Activated gamma-delta T cell (primary cell): ENCODE results near the gene EXOSC3.
A peak's percentile ranks its signal among the peaks of the same experiment; 100 is the strongest.
"Not testable (repeated sequence)": the region's sequence is repeated elsewhere in the genome, so short reads cannot be mapped to it uniquely, and the experiment has no call there.

Experiments
- DNase-seq: peaks from one replicate; lab custom pipeline; 2025; lab: John Stamatoyannopoulos, UW
- total RNA-seq, 2 donors: gene quantifications; one replicate each; lab custom pipeline; 2026; lab: John Stamatoyannopoulos, UW

The EXOSC3 gene
- 35.9 to 43.4 reads per million in 2 donors for total RNA-seq

DNA sequence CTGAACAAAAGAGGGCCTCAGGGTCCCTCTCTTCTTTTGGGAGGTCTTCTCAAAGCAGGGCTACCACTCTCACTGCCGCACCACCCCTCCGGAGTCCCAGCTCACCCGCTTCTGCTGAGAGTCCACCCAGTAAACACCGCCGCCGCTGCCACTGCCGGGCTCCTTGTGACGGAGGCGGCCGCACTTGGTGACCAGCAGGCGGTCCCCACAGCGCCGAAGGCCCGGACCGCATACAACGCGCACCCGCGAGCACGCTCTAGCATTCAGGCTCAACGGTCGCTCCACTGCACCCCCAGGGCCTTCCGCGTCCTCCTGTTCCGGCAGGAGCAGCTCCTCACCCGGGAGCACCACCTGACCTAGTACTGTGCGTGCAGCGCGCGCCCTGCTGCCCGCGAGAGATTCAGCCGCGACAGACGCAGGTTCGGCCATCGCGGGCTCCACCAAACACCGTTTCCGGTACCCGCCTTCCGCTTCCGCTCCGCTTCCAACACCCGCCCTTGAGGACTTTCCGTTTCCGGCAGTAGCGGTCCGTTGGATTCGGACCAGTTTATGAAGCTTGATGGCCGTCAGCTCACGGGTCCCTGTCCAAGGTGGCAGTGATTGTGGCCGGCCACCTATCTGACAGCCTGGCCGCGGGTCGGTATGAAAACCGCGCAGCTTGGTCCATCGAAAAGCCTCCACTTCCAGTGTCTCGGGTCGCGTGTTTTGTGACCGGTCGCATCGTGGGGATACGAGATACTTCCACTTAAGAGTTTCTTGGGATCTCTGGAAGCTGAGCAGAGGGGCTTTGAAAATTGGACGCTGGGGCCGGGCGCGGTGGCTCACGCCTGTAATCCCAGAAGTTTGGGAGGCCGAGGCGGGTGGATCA, at the start of gene EXOSC3:
Gene EXOSC3 (minus strand): TSS at position 449 of the 868 bp plus-strand sequence. CDS start 20 bp downstream, at position 429.
- DNase-seq = peak; percentile 65

- no peak for DNase-seq
Observed at GRCh38 chr9:37827483-37828165, 42.8 kb upstream of the EXOSC3 start.

- not testable (repeated sequence) for DNase-seq
Observed at GRCh38 chr9:37825174-37825573, 40.3 kb upstream of the EXOSC3 start.

DNA sequence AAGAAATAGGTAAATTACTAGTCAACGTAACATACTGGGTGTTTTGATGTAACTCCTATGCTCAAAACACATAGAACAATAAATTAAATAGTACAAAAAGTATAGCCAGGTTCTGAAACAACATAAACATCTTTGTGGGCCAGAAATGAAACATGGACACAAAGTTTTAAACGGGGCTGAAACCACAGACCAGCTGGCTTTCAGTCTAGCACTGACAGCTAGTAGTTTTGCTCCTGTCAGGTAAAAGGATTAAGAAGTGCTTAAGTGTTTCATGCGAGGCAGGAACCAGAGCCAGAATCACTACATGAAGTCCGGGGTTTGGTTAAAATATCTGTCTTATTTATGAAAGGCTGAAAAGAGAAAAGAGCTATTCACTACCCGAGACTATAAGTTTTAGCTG, 35.3 kb upstream of the EXOSC3 start:
- DNase-seq = no peak

DNA sequence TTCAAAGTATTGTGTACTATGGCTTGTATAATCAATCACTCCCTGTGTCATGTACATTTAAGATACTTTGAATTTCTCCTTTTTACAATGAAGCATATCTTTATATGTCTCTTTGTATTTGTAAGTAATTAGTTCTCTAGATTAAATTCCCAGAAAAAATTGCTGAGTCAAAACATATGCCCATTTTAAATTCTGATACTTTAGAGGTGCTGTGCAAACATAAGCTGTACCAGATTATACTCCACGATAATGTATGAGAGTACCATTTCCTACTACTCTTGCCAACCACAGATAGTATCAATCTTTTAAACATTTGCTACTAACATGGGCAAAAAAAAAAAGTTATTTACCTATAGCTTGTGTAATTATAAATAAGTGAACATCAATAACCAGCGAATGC, 34.0 kb upstream of the EXOSC3 start:
- DNase-seq = no peak

DNA sequence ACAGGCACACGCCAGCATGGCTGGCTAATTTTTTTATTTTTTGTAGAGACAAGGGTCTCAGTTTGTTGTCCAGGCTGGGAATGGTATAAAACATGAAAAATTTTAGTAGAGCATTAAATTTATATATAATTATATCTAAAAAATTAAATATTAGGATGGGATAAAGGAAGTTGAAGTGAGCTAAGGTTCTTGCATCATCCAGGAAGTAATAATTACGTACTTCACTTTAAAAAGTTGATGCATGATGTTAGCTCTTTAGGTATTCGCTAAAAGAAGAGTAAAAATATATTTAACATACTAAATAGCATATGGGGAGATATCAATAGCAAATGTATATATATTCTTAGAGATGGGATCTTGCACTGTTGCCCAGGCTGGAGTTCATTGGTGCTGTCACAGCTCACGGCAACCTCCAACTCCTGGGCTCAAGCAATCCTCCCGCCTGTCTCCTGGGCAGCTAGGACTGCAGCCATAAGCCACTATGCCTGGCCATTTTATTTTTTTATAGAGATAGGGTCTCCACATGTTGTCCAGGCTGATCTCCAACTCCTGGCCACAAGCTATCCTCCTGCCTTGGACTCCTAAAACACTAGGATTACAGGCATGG, 28.0 kb upstream of the EXOSC3 start:
- DNase-seq = no peak

- DNase-seq = no peak
Observed at GRCh38 chr9:37811906-37812476, 27.1 kb upstream of the EXOSC3 start.

- DNase-seq = not testable (repeated sequence)
Observed at GRCh38 chr9:37809676-37810075, 24.8 kb upstream of the EXOSC3 start.

GRCh38 chr9:37806271-37806670, 21.4 kb upstream of the EXOSC3 start:
- DNase-seq = no peak

- DNase-seq = no peak
Observed at GRCh38 chr9:37801959-37802711, 17.3 kb upstream of the EXOSC3 start.

DNA sequence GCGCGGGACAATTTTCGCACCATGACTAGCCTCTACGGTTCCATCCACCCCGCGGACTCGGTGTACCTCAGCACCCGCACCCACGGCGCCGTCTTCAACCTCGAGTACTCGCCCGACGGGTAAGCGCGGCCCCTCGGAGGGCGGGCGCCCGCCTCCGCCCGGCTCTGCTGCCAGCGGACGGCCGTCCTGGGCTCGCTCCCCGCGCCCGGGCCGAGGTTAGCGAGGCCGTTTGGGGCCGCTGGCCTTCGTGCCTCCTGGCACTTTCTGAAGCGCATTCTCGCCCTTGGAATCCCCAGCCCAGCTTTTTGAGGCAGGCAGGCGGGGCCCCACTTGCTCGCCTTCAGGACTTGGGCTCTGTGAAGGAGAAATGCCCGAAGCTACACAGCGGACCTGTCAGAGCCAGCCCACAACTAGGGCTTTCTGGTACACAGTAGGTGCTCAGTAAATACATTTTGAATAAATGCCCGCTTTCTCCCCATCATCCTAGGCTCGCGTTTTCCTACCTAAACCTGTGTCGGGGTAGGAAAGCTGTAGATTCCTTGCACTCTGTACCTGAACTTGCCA, 16.5 kb upstream of the EXOSC3 start:
- peak; percentile 22 for DNase-seq

GRCh38 chr9:37800631-37801286, 15.9 kb upstream of the EXOSC3 start, which contains the start of gene DCAF10:
TSS of gene DCAF10 (plus strand) at chr9:37800797. CDS start at chr9:37800867, 70 bp downstream.
- DNase-seq = peak; percentile 83

DNA sequence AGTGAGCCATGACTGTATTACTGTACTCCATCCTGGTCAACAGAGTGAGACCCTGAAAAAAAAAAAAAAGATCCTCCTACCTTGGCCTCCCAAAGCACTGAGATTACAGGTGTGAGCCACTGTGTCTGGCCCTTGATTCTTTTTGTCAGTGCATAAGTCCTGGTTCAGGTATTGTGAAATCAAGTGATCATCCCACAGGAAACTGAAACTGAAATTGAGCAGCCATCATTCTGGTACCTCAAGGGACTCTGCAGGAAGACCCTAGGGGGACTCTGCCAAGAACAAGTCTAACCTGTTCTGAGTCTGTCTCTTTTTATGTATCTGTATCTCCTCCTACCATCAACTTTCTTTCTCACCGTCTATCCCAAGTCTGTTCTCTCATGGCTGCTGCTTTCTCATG, 13.8 kb upstream of the EXOSC3 start:
- no peak for DNase-seq

GRCh38 chr9:37796232-37796631, 11.4 kb upstream of the EXOSC3 start:
- DNase-seq = no peak

GRCh38 chr9:37792122-37792521, 7.3 kb upstream of the EXOSC3 start:
- no peak for DNase-seq

DNA sequence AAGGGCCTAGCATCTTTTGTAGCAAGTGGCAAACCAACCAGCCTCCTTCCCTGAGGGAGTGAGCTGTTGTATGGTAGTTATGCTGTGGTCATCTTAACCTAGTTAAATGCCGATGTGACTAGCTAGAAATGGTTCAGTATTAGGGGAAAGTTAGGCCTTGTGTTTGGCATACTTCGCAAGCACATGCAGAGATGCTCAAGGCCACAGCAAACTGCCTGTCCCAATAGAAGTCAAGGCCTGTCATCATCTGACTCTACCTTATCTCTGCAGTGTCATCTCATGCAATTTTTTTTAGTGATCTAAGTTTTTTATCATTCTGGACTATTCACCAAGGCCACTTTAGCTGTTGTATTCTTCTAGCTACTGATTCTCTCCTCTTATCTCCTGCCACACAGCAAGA, 5.2 kb upstream of the EXOSC3 start:
- DNase-seq = no peak

GRCh38 chr9:37788332-37788731, 3.5 kb upstream of the EXOSC3 start:
- DNase-seq = no peak

DNA sequence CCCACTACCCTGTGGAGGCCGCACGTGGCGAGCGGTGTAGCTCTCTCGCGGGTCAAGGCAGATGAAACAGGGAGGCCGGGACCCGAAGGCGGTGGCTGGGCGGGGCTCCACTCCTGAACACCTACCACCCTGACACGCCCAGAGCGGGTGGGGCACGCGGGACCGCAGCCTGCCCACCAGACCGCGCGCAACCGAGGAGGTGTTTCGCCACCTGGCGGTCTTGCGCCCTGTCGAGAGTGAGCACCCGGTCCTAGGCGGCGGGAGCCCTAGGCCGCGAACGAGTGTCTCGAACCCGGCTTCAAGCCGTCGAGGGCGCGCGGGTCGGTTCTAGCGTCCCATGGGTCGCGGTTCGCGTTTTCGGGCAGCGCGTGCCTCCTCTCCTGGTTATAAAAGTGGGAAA, 2.2 kb upstream of the EXOSC3 start:
- DNase-seq = no peak

- DNase-seq = no peak
Observed at GRCh38 chr9:37784291-37784615, 611 bp downstream of the EXOSC3 start.

DNA sequence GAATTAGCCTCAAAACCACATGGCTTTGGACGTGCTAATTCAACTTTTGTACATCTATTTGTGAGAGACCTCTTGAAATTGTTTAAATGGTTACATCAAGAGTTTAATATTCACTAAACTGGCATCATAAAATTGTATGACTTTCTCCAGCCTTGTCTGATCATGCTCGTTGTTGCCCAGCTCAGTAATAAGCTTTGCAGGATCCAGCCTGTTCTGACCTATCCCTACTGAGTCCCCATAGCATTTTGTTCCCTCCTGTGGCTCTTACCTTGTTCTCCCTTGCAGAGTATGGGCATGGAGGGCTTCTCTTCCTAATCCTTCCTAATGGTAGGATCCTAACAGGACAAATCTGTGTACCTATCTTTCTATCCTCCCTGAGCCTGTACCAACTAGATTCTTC, 6.3 kb downstream of the EXOSC3 start:
- DNase-seq = no peak

- DNase-seq = no peak
Observed at GRCh38 chr9:37776328-37776727, 8.5 kb downstream of the EXOSC3 start.
